CD4-positive, alpha-beta T cell treated with Interleukin-17A for 1 hour (primary cell): ENCODE measurements around the gene ADCY10.

Source experiments
- DNase-seq: peaks from one replicate; pipeline ENCODE4 v3.0.0-alpha.2; 2020

ADCY10 gene

GRCh38 chr1:167772436-167772835, 141.5 kb downstream of the ADCY10 start:
- no peak for DNase-seq

- DNase-seq, result no peak
Measured at GRCh38 chr1:167770127-167770526, 143.8 kb downstream of the ADCY10 start.

- no peak for DNase-seq
Measured at GRCh38 chr1:167767761-167768160, 146.2 kb downstream of the ADCY10 start.

- DNase-seq, result no peak
Measured at GRCh38 chr1:167766538-167766937, 147.4 kb downstream of the ADCY10 start.

GRCh38 chr1:167765496-167765895, 148.4 kb downstream of the ADCY10 start:
- no peak for DNase-seq

GRCh38 chr1:167764458-167765330, 149.2 kb downstream of the ADCY10 start:
- DNase-seq, result no peak

- no peak for DNase-seq
Measured at GRCh38 chr1:167763525-167764220, 150.3 kb downstream of the ADCY10 start.

GRCh38 chr1:167762061-167762746, 151.7 kb downstream of the ADCY10 start:
- DNase-seq, result peak; percentile 20

GRCh38 chr1:167761400-167761799, 152.5 kb downstream of the ADCY10 start:
- no peak for DNase-seq
